ENCODE measurements around the gene C22orf42. TPM values are rescaled to one million over a fixed set of nuclear protein-coding genes. Genes with fewer than 3 reads are reported as not detected.

C22orf42 gene
- total RNA-seq, 1 donor = not detected

GRCh38 chr22:32112380-32112779, 46.7 kb downstream of the C22orf42 start:
- no peak for TF ChIP-seq CTCF (IDR thresholded peaks at IDR 0.05; ENCODE audit: insufficient read depth, low read length)
- DNase-seq (ENCODE audit: low read depth) = no peak
- no peak overlapping the region for H3K4me3 ChIP-seq (ENCODE audit: low read depth, low read length)

GRCh38 chr22:32106930-32107329, 52.2 kb downstream of the C22orf42 start:
- no peak overlapping the region for H3K4me3 ChIP-seq (ENCODE audit: low read depth, low read length)
- DNase-seq (ENCODE audit: low read depth) = peak; percentile 8
- TF ChIP-seq CTCF (IDR thresholded peaks at IDR 0.05; ENCODE audit: insufficient read depth, low read length) = no peak

GRCh38 chr22:32103658-32104315, 55.3 kb downstream of the C22orf42 start:
- no peak overlapping the region for H3K4me3 ChIP-seq (ENCODE audit: low read depth, low read length)
- TF ChIP-seq CTCF (IDR thresholded peaks at IDR 0.05; ENCODE audit: insufficient read depth, low read length) = no peak
- peak; percentile 16 for DNase-seq (ENCODE audit: low read depth)

DNA sequence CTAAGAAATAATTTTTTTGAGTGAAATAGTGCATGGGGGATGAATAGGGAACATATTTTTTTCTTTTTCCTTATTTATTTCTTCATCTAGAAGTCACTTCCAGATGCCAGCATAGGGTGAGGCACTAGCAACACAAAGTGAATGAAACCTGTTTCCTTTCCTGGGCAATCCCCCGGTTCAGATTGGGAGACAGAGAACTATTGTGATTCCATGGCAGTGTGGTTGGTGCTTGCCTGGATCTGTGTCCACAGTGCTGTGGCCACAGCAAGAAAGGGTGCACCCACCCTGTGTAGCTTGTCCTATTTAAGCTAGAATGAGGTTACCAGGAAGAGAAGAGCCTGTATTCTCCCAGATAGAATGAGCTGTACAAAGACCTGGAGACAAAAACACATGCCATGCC, 58.4 kb downstream of the C22orf42 start:
- no peak for TF ChIP-seq CTCF (IDR thresholded peaks at IDR 0.05; ENCODE audit: insufficient read depth, low read length)
- no peak for DNase-seq (ENCODE audit: low read depth)
- H3K4me3 ChIP-seq (ENCODE audit: low read depth, low read length) = no peak overlapping the region

Small RNA genes lying within 50 kb of the gene (small RNA-seq; reads per million reads assigned to genes)
- gene AP1B1P2 = not detected
- gene RF02171 = not detected

Other genes starting within 250 kb of the C22orf42 start
- 169 and 174 TPM in 2 replicates for gene YWHAH, start 214.8 kb downstream of the C22orf42 start, total RNA-seq (ENCODE audit: low replicate concordance)
- gene SLC5A1, start 116.0 kb downstream of the C22orf42 start, total RNA-seq (ENCODE audit: low replicate concordance) = under 0.01 and 0.25 TPM in 2 replicates
- not detected in 2 replicates for gene RFPL2, start 45.8 kb upstream of the C22orf42 start, total RNA-seq (ENCODE audit: low replicate concordance)
- gene SLC5A4, start 96.0 kb upstream of the C22orf42 start, total RNA-seq (ENCODE audit: low replicate concordance) = not detected in 2 replicates
- gene RFPL3, start 198.6 kb upstream of the C22orf42 start, total RNA-seq (ENCODE audit: low replicate concordance) = not detected in 2 replicates

Data from fibroblast of the aortic adventitia (primary cell).